IMR-90 (cell line): Measurements from ENCODE around the gene TMEM218. TPM values are rescaled to one million over a fixed set of nuclear protein-coding genes. Genes with fewer than 3 reads are reported as not detected.

Source experiments
- ATAC-seq: fragments of 200-7000 bp; cut with Tn5 transposase; 2 replicates; pipeline ENCODE4 v1.9.1; 2020; ENCODE audit warnings: low read depth, mild to moderate bottlenecking, moderate library complexity
- BruUV-seq: library from RNA; stranded (reverse); fragments of 400-500 nt; replicated peaks from 2 replicates; lab custom pipeline; 2021; lab: Mats Ljungman, UMichigan
- CTCF ChIA-PET: fragments of 300-600 bp; formaldehyde crosslinking; extraction: SDS; loops from one replicate; lab custom pipeline; 2021; ENCODE audit warnings: antibody characterized with exemption; lab: Yijun Ruan, JAX
- POLR2A ChIA-PET: fragments of 300-600 bp; sonication (Branson Sonifier 250); formaldehyde crosslinking; loops from one replicate; lab custom pipeline; 2022; ENCODE audit warnings: antibody characterized with exemption; ENCODE audit not compliant: unreplicated experiment; lab: Charles Lee
- DNase-seq: peaks from one replicate; pipeline ENCODE4 v3.0.0; 2013
- H2AFZ ChIP-seq: replicated peaks from 2 replicates; pipeline ENCODE3; 2013; ENCODE audit warnings: low read length, mild to moderate bottlenecking; ENCODE audit not compliant: poor library complexity
- H2AK5ac ChIP-seq: 2 replicates; pipeline ENCODE4 v1.6.1; 2013; ENCODE audit warnings: low read depth, low read length, inconsistent platforms
- H2AK9ac ChIP-seq: replicated peaks from 2 replicates; pipeline ENCODE3; 2013; ENCODE audit warnings: mild to moderate bottlenecking, low read depth, low read length, moderate library complexity; ENCODE audit not compliant: poor library complexity
- H2BK120ac ChIP-seq: 2 replicates; pipeline ENCODE4 v1.6.1; 2013; ENCODE audit warnings: low read depth, low read length, inconsistent platforms
- H2BK15ac ChIP-seq: 3 replicates; pipeline ENCODE4 v1.6.1; 2013; ENCODE audit warnings: low read depth, low read length, inconsistent platforms
- H2BK20ac ChIP-seq: 2 replicates; pipeline ENCODE4 v1.6.1; 2013; ENCODE audit warnings: low read depth, mild to moderate bottlenecking, inconsistent platforms, low read length, moderate library complexity
- H2BK5ac ChIP-seq: 2 replicates; pipeline ENCODE4 v1.6.1; 2013; ENCODE audit warnings: mild to moderate bottlenecking, low read depth, low read length, inconsistent platforms; ENCODE audit not compliant: poor library complexity, severe bottlenecking
- H3K14ac ChIP-seq: replicated peaks from 2 replicates; pipeline ENCODE4 v1.6.1; 2013; ENCODE audit warnings: low read depth, low read length, inconsistent platforms
- H3K18ac ChIP-seq: 2 replicates; pipeline ENCODE4 v1.6.1; 2013; ENCODE audit warnings: low read depth, low read length, control low read depth
- H3K23ac ChIP-seq: 2 replicates; pipeline ENCODE4 v1.6.1; 2013; ENCODE audit warnings: low read depth, low read length, inconsistent platforms
- H3K27ac ChIP-seq: 2 replicates; pipeline ENCODE4 v1.5.1; 2013; ENCODE audit warnings: mild to moderate bottlenecking, control low read depth, low read length; ENCODE audit not compliant: insufficient read depth
- H3K27me3 ChIP-seq: 2 replicates; pipeline ENCODE4 v1.6.1; 2013; ENCODE audit warnings: low read length; ENCODE audit not compliant: control insufficient read depth, insufficient read depth
- H3K36me3 ChIP-seq: 2 replicates; pipeline ENCODE4 v1.6.1; 2013; ENCODE audit warnings: low read length, mixed read lengths; ENCODE audit not compliant: control insufficient read depth, insufficient read depth
- H3K4ac ChIP-seq: 2 replicates; pipeline ENCODE4 v1.6.1; 2013; ENCODE audit warnings: low read depth, low read length, inconsistent platforms
- H3K4me1 ChIP-seq: 2 replicates; pipeline ENCODE4 v1.6.1; 2013; ENCODE audit warnings: low read length, mixed read lengths; ENCODE audit not compliant: control insufficient read depth, insufficient read depth
- H3K4me2 ChIP-seq: 2 replicates; pipeline ENCODE4 v1.6.1; 2013; ENCODE audit warnings: low read depth, mild to moderate bottlenecking, control low read depth, low read length, moderate library complexity
- H3K4me3 ChIP-seq: 2 replicates; pipeline ENCODE4 v1.5.1; 2013; ENCODE audit warnings: low read depth, mild to moderate bottlenecking, control low read depth, low read length, moderate library complexity; ENCODE audit not compliant: insufficient read depth
- H3K56ac ChIP-seq: 2 replicates; pipeline ENCODE4 v1.6.1; 2013; ENCODE audit warnings: low read length, inconsistent platforms; ENCODE audit not compliant: insufficient read depth; ENCODE audit errors: extremely low read depth
- H3K79me1 ChIP-seq, 2 experiments: 2 replicates each; pipeline ENCODE4 v1.6.1; 2013; ENCODE audit warnings: low read length in 2 of 2, inconsistent platforms in 1 of 2, low read depth in 1 of 2
- H3K9ac ChIP-seq: 2 replicates; pipeline ENCODE4 v1.6.1; 2013; ENCODE audit warnings: low read depth, low read length, control low read depth
- H3K9me1 ChIP-seq: 2 replicates; pipeline ENCODE4 v1.6.1; 2013; ENCODE audit warnings: low read length, inconsistent platforms; ENCODE audit not compliant: insufficient read depth
- H3K9me3 ChIP-seq: 2 replicates; pipeline ENCODE4 v1.6.1; 2013; ENCODE audit warnings: low read length; ENCODE audit not compliant: control insufficient read depth, insufficient read depth
- H4K20me1 ChIP-seq: 2 replicates; pipeline ENCODE4 v1.6.1; 2013; ENCODE audit warnings: low read length, inconsistent platforms; ENCODE audit not compliant: insufficient read depth
- H4K5ac ChIP-seq: 2 replicates; pipeline ENCODE4 v1.6.1; 2013; ENCODE audit warnings: mild to moderate bottlenecking, low read depth, low read length, control low read depth
- H4K8ac ChIP-seq, 2 experiments: 2 replicates each; pipeline ENCODE4 v1.6.1; 2013; ENCODE audit warnings: low read depth in 2 of 2, low read length in 2 of 2, control low read depth in 1 of 2, inconsistent platforms in 1 of 2
- H4K91ac ChIP-seq: 2 replicates; pipeline ENCODE4 v1.6.1; 2013; ENCODE audit warnings: low read depth, low read length, inconsistent platforms; ENCODE audit not compliant: insufficient read depth
- BHLHE40 ChIP-seq: fragments of 150-350 bp; IDR thresholded peaks from 2 replicates; pipeline ENCODE4 v1.6.1; 2016; ENCODE audit warnings: mild to moderate bottlenecking, low read depth, low read length
- CEBPB ChIP-seq: IDR thresholded peaks from 2 replicates; pipeline ENCODE4 v1.6.1; 2012; ENCODE audit warnings: low read depth, low read length, improper control_type of control experiment
- CHD1 ChIP-seq: IDR thresholded peaks from 2 replicates; pipeline ENCODE4 v1.6.1; 2012; ENCODE audit warnings: low read depth, low read length, improper control_type of control experiment
- CTCF ChIP-seq: conservative IDR thresholded peaks from 2 replicates; pipeline ENCODE4 v1.5.1; 2012; ENCODE audit warnings: mild to moderate bottlenecking, low read depth, low read length, improper control_type of control experiment
- ELK1 ChIP-seq: fragments of 150-350 bp; IDR thresholded peaks from 2 replicates; pipeline ENCODE4 v1.6.1; 2016; ENCODE audit warnings: low read depth, mild to moderate bottlenecking, low read length, moderate library complexity, borderline replicate concordance
- FOS ChIP-seq: fragments of 150-350 bp; IDR thresholded peaks from 2 replicates; pipeline ENCODE4 v1.6.1; 2016; ENCODE audit warnings: low read depth, low read length
- MAFK ChIP-seq: IDR thresholded peaks from 2 replicates; pipeline ENCODE4 v1.6.1; 2012; ENCODE audit warnings: low read depth, low read length, improper control_type of control experiment
- MAZ ChIP-seq: IDR thresholded peaks from 2 replicates; pipeline ENCODE4 v1.6.1; 2012; ENCODE audit warnings: low read depth, mild to moderate bottlenecking, low read length, improper control_type of control experiment, moderate library complexity, borderline replicate concordance
- MXI1 ChIP-seq: IDR thresholded peaks from 2 replicates; pipeline ENCODE4 v1.6.1; 2012; ENCODE audit warnings: low read depth, mild to moderate bottlenecking, low read length, moderate library complexity, borderline replicate concordance
- NFE2L2 ChIP-seq: fragments of 150-350 bp; IDR thresholded peaks from 2 replicates; pipeline ENCODE4 v1.6.1; 2016; ENCODE audit warnings: low read depth, mild to moderate bottlenecking, low read length
- POLR2A ChIP-seq: IDR thresholded peaks from 2 replicates; pipeline ENCODE4 v1.6.1; 2012; ENCODE audit warnings: mild to moderate bottlenecking, low read depth, low read length
- RAD21 ChIP-seq: IDR thresholded peaks from 2 replicates; pipeline ENCODE4 v1.6.1; 2012; ENCODE audit warnings: low read length, improper control_type of control experiment
- RCOR1 ChIP-seq: IDR thresholded peaks from 2 replicates; pipeline ENCODE4 v1.6.1; 2012; ENCODE audit warnings: mild to moderate bottlenecking, low read length, improper control_type of control experiment; ENCODE audit not compliant: insufficient replicate concordance
- RFX5 ChIP-seq: IDR thresholded peaks from 2 replicates; pipeline ENCODE4 v1.8.0; 2012; ENCODE audit warnings: low read depth, mild to moderate bottlenecking, low read length, moderate library complexity
- SMC3 ChIP-seq: fragments of 150-350 bp; IDR thresholded peaks from 2 replicates; pipeline ENCODE4 v1.6.1; 2016; ENCODE audit warnings: low read depth, mild to moderate bottlenecking, antibody characterized with exemption, low read length, moderate library complexity
- USF2 ChIP-seq: fragments of 150-350 bp; IDR thresholded peaks from 2 replicates; pipeline ENCODE4 v1.6.1; 2017; ENCODE audit warnings: mild to moderate bottlenecking, antibody characterized with exemption, low read length, low read depth
- WGBS, 2 experiments: methylation state at CpG; one replicate each; pipeline versions ENCODE4 v1.1.5 to v1.1.7; 2013; ENCODE audit warnings: missing lambda C conversion rate in 2 of 2; ENCODE audit not compliant: insufficient read length in 1 of 2; ENCODE audit errors: extremely low coverage in 2 of 2; 5-methylcytosine and 5-hydroxymethylcytosine counted together
- dilution Hi-C: fragments of 300-500 bp; cut with HindIII; formaldehyde crosslinking; loops from one replicate; pipeline ENCODE4 v1.14.3; 2018; ENCODE audit warnings: low sequenced_read_pairs; ENCODE audit not compliant: unreplicated experiment
- in situ Hi-C: fragments of 300-500 bp; cut with MboI; formaldehyde crosslinking; loops from 3 replicates; pipeline ENCODE4 v1.14.3; 2019; ENCODE audit warnings: low sequenced_read_pairs, inconsistent platforms, mixed read lengths
- intact Hi-C: fragments of 100-400 bp; cut with micrococcal nuclease; formaldehyde crosslinking; loops from 2 replicates; pipeline ENCODE4 v1.10.0; 2022
- polyA plus RNA-seq, 3 experiments: library from polyadenylated mRNA; depleted of rRNA; stranded (reverse); fragments of >200 nt; gene quantifications; 2 replicates each; pipeline ENCODE4 v1.2.3, GENCODE V29; 2012; ENCODE audit warnings: low replicate concordance in 1 of 3
- total RNA-seq: library from RNA; depleted of rRNA; stranded (reverse); fragments of >200 nt; gene quantifications from 2 replicates; pipeline ENCODE4 v1.2.3, GENCODE V29; 2012

TMEM218 gene
- total and polyA plus RNA-seq, 2 of the 4 experiments (the other 2 are of a cell fraction) = 19.4 to 23.0 TPM

- H3K4ac ChIP-seq = no peak overlapping the region
- in situ Hi-C loops (no loop called here), dilution Hi-C loops (no loop called here), intact Hi-C loops (no loop called here)
- peaks cover 7% of the 10 kb centered on the region for H3K4me1 ChIP-seq
- ChIA-PET POLR2A (no interaction called here), CTCF (no interaction called here)
- H3K79me1 ChIP-seq = peaks cover 8 to 16% of the 10 kb centered on the region in 2 experiments; a peak in 2 of 4 replicates
- no peak overlapping the region for H4K91ac ChIP-seq
- H3K9ac ChIP-seq = no peak overlapping the region
- no peak overlapping the region for H3K27ac ChIP-seq
- ATAC-seq (no peak), DNase-seq (peak; percentile 67)
- H2AK9ac ChIP-seq = no peak overlapping the region
- no peak overlapping the region for H2BK20ac ChIP-seq
- no peak overlapping the region for H3K14ac ChIP-seq
- H2BK15ac ChIP-seq = no peak overlapping the region
- peak overlapping the region; percentile 55; the same call in 1 of the 2 replicates for H3K4me2 ChIP-seq
- no peaks in the 10 kb centered on the region; the same call in 1 of the 2 replicates for H3K9me1 ChIP-seq
- no peaks in the 10 kb centered on the region for H3K27me3 ChIP-seq
- no peaks in the 10 kb centered on the region for H3K9me3 ChIP-seq
- H2AFZ ChIP-seq = no peak overlapping the region
- no peaks in the 10 kb centered on the region for H3K36me3 ChIP-seq
- no CpG with 5 or more reads among the region's 3 CpGs for WGBS, 2 experiments
- BruUV-seq = no TSS peak
- no peak overlapping the region for H4K8ac ChIP-seq
- no peak overlapping the region for H3K56ac ChIP-seq
- no peak overlapping the region for H3K4me3 ChIP-seq
- H4K20me1 ChIP-seq = no peaks in the 10 kb centered on the region
- H3K23ac ChIP-seq = no peak overlapping the region
- no peak overlapping the region for H2BK120ac ChIP-seq
- TF ChIP-seq ELK1 = no peak
- no peak for TF ChIP-seq MAFK
- TF ChIP-seq RAD21 = no peak
- no peak for TF ChIP-seq CTCF
- no peak for TF ChIP-seq RCOR1
- TF ChIP-seq USF2 = no peak
- no peak for TF ChIP-seq POLR2A
- TF ChIP-seq CEBPB = no peak
- no peak for TF ChIP-seq FOS
- no peak for TF ChIP-seq RFX5
- no peak for TF ChIP-seq BHLHE40
- TF ChIP-seq CHD1 = no peak
- TF ChIP-seq NFE2L2 = no peak
- no peak for TF ChIP-seq SMC3
- TF ChIP-seq MAZ = no peak
- no peak for TF ChIP-seq MXI1
- H2BK5ac ChIP-seq = no peak overlapping the region
- H3K18ac ChIP-seq = no peak overlapping the region
- H2AK5ac ChIP-seq = no peak overlapping the region
- H4K5ac ChIP-seq = no peak overlapping the region
Measured at GRCh38 chr11:125108469-125108868, 3.0 kb downstream of the TMEM218 start.
